ENCODE data around the gene EML2. TPM values are rescaled to one million over a fixed set of nuclear protein-coding genes. Genes with fewer than 3 reads are reported as not detected.
A peak's percentile ranks its signal among the peaks of the same experiment; 100 is the strongest.

The EML2 gene
- total RNA-seq, 4 donors from 2014 or later: 40.8 to 64.3 (median 60.0) TPM

- DNase-seq: peak; percentile 92
- no peaks in the 10 kb centered on the region for H3K36me3 ChIP-seq
- 6 to 7% methylated on average over 13 to 37 of the region's 39 CpGs for WGBS, 2 donors (ENCODE audit: low coverage in 1 of 2)
- H3K4me3 ChIP-seq: no peak overlapping the region
- no peaks in the 10 kb centered on the region for H3K9me3 ChIP-seq
- H3K4me1 ChIP-seq: peaks cover 3 to 54% (median 51%) of the 10 kb centered on the region in 4 donors
- intact Hi-C loops (cut with DNase I; ENCODE audit: low total_unique reads): loop anchor here (2.0 kb wide), 1 partner anchor 36 kb away; no protein-coding TSS in a partner anchor
- peaks cover 38% of the 10 kb centered on the region for H3K27me3 ChIP-seq
- TF ChIP-seq CTCF (IDR thresholded peaks at IDR 0.05): peak; percentile 98 to 100 (median 98)
- no peak for TF ChIP-seq POLR2AphosphoS5 (IDR thresholded peaks at IDR 0.05)
- in situ Hi-C loops (cut with MboI; ENCODE audit: low pct_ligation_motif_present in 1 of 4, low pct_unique_long_range_greater_than_20kb in 1 of 4, low sequenced_read_pairs in 3 of 4): no loop called here
- H3K27ac ChIP-seq: peak overlapping the region; percentile 83 to 90 (median 86)
Measured at GRCh38 chr19:45643024-45643926, 4.1 kb upstream of the EML2 start.

GRCh38 chr19:45641274-45642105, 2.3 kb upstream of the EML2 start:
- DNase-seq: peak; percentile 94
- Histone ChIP-seq H3K4me3 (peak overlapping the region in 3 of 4 donors; percentile 23 to 38 (median 25)), H3K27me3 (peaks cover 32% of the 10 kb centered on the region), H3K27ac (peak overlapping the region; percentile 83 to 90 (median 86)), H3K4me1 (peaks cover 3 to 59% (median 55%) of the 10 kb centered on the region in 4 donors), H3K9me3 (no peaks in the 10 kb centered on the region), H3K36me3 (no peaks in the 10 kb centered on the region)
- 1 to 13% methylated on average over 4 to 32 of the region's 40 CpGs for WGBS, 2 donors (ENCODE audit: low coverage in 1 of 2)
- TF ChIP-seq EP300 (IDR thresholded peaks at IDR 0.05; ENCODE audit: low read depth) (no peak), CTCF (IDR thresholded peaks at IDR 0.05) (no peak), POLR2AphosphoS5 (IDR thresholded peaks at IDR 0.05) (peak in 1 of 3 donors; percentile 18), POLR2A (IDR thresholded peaks at IDR 0.05) (no peak)
- intact Hi-C loops (cut with DNase I; ENCODE audit: low total_unique reads): loop anchor here (2.0 kb wide), 1 partner anchor 35 kb away; no protein-coding TSS in a partner anchor
- in situ Hi-C loops (cut with MboI; ENCODE audit: low pct_ligation_motif_present in 1 of 4, low pct_unique_long_range_greater_than_20kb in 1 of 4, low sequenced_read_pairs in 3 of 4): no loop called here

GRCh38 chr19:45640849-45641273, 1.7 kb upstream of the EML2 start:
- peak; percentile 34 for DNase-seq
- no peaks in the 10 kb centered on the region for H3K9me3 ChIP-seq
- in situ Hi-C loops (cut with MboI; ENCODE audit: low pct_ligation_motif_present in 1 of 4, low pct_unique_long_range_greater_than_20kb in 1 of 4, low sequenced_read_pairs in 3 of 4) (no loop called here), intact Hi-C loops (cut with DNase I; ENCODE audit: low total_unique reads) (no loop called here)
- H3K36me3 ChIP-seq: no peaks in the 10 kb centered on the region
- WGBS, 2 donors (ENCODE audit: low coverage in 1 of 2): 58% methylated on average over 14 to 17 of the region's 17 CpGs
- no peak overlapping the region for H3K4me3 ChIP-seq
- H3K27ac ChIP-seq: peak overlapping the region; percentile 83 to 90 (median 86)
- TF ChIP-seq EP300 (IDR thresholded peaks at IDR 0.05; ENCODE audit: low read depth): no peak
- no peak for TF ChIP-seq POLR2A (IDR thresholded peaks at IDR 0.05)
- TF ChIP-seq CTCF (IDR thresholded peaks at IDR 0.05): no peak
- TF ChIP-seq POLR2AphosphoS5 (IDR thresholded peaks at IDR 0.05): no peak
- peaks cover 25% of the 10 kb centered on the region for H3K27me3 ChIP-seq
- peaks cover 3 to 55% (median 50%) of the 10 kb centered on the region in 4 donors for H3K4me1 ChIP-seq

Measured in transverse colon (tissue), 4 donors.